ENCODE measurements around the gene TRMT11. TPM values are rescaled to one million over a fixed set of nuclear protein-coding genes. Genes with fewer than 3 reads are reported as not detected.

Gene TRMT11
- total and polyA plus RNA-seq, 9 of the 15 experiments (the other 6 are each of a cell fraction or from before 2014, with no cell fraction given): 38.8 to 88.0 (median 59.8) TPM

- no peak for TF ChIP-seq PTTG1 (tag; IDR thresholded peaks at IDR 0.05; ENCODE audit: low read depth)
- no peak for TF ChIP-seq TAF9B (IDR thresholded peaks at IDR 0.05; ENCODE audit: partially characterized antibody)
- TF ChIP-seq MIER1 (IDR thresholded peaks at IDR 0.05; ENCODE audit: low read depth): no peak
- no peak for TF ChIP-seq NR2C2 (CRISPR knock-in tag; IDR thresholded peaks at IDR 0.05)
- TF ChIP-seq NR2C2 (tag; IDR thresholded peaks at IDR 0.05): no peak; the same call in 1 of the 2 replicates
- TF ChIP-seq TOE1 (IDR thresholded peaks at IDR 0.05; ENCODE audit: borderline replicate concordance): no peak
- TF ChIP-seq TOE1 (CRISPR knock-in tag; IDR thresholded peaks at IDR 0.05; ENCODE audit: borderline replicate concordance, low read depth): no peak
- TF ChIP-seq JUNB (CRISPR knock-in tag; conservative IDR thresholded peaks at IDR 0.05): no peak
- no peak for TF ChIP-seq HCFC1 (IDR thresholded peaks at IDR 0.05; ENCODE audit: low read depth, low read length)
- peak; percentile 26; the same call in 1 of the 2 replicates for TF ChIP-seq NCOA1 (IDR thresholded peaks at IDR 0.05; ENCODE audit: low read depth)
- no peak for TF ChIP-seq ZBTB11 (CRISPR knock-in tag; IDR thresholded peaks at IDR 0.05)
- TF ChIP-seq THRAP3 (IDR thresholded peaks at IDR 0.05; ENCODE audit: borderline replicate concordance): no peak
- no peak for TF ChIP-seq KHSRP (IDR thresholded peaks at IDR 0.05)
- TF ChIP-seq ZKSCAN3 (CRISPR knock-in tag; IDR thresholded peaks at IDR 0.05): no peak
- TF ChIP-seq ZNF280B (CRISPR knock-in tag; IDR thresholded peaks at IDR 0.05): no peak
- TF ChIP-seq MYC (IDR thresholded peaks at IDR 0.05; ENCODE audit: low read depth, low read length): peak; percentile 69
- TF ChIP-seq MYC (CRISPR knock-in tag; IDR thresholded peaks at IDR 0.05; ENCODE audit: borderline replicate concordance, low read depth): no peak
- no peak for TF ChIP-seq ETV1 (tag; conservative IDR thresholded peaks at IDR 0.05; ENCODE audit: low read depth)
- 0 out of 2 replicates have a peak, but pooled peaks have one; percentile 40 for TF ChIP-seq RREB1 (CRISPR knock-in tag; IDR thresholded peaks at IDR 0.05)
- TF ChIP-seq RNF2 (IDR thresholded peaks at IDR 0.05): peak; percentile 69; the same call in 1 of the 2 replicates
These were observed 67.9 kb downstream of the TRMT11 start (continued) for GRCh38 chr6:126054258-126054702.

Data from K562 (cell line).